Breast epithelium (tissue), 4 donors: Measurements from ENCODE around the gene GPR39. TPM values are rescaled to one million over a fixed set of nuclear protein-coding genes. Genes with fewer than 3 reads are reported as not detected.

ENCODE experiments used
- DNase-seq, 2 donors: peaks; one replicate each; pipeline ENCODE4 v3.0.0-alpha.2; 2019; ENCODE audit warnings: low spot score in 2 of 2
- H3K27ac ChIP-seq, 2 donors: fragments of 200-600 bp; sonication (generic) in 1 of 2; one replicate each; pipeline ENCODE4 v1.5.1; 2016 to 2019; ENCODE audit warnings: mild to moderate bottlenecking in 1 of 2
- H3K27me3 ChIP-seq, 2 donors: fragments of 200-600 bp; sonication (generic) in 1 of 2; one replicate each; pipeline versions ENCODE4 v1.5.1 to v1.6.0; 2017 to 2019; ENCODE audit warnings: control low read depth in 1 of 2, mild to moderate bottlenecking in 1 of 2
- H3K36me3 ChIP-seq: fragments of 200-600 bp; one replicate; pipeline ENCODE4 v1.5.1; 2019
- H3K4me1 ChIP-seq, 2 donors: fragments of 200-600 bp; sonication (generic); one replicate each; pipeline ENCODE4 v1.5.1; 2016 to 2019; ENCODE audit warnings: control low read depth in 1 of 2
- H3K4me3 ChIP-seq, 3 donors: fragments of 200-600 bp; sonication (generic); 1 replicate in 2 of 3; 2 replicates in 1 of 3; pipeline ENCODE4 v1.5.1; 2016 to 2019; ENCODE audit warnings: mild to moderate bottlenecking in 3 of 3, moderate library complexity in 2 of 3
- H3K9me3 ChIP-seq, 2 donors: fragments of 200-600 bp; sonication (generic) in 1 of 2; one replicate each; pipeline ENCODE4 v1.5.1; 2016 to 2019; ENCODE audit warnings: control low read depth in 1 of 2
- POLR2A ChIP-seq: fragments of 450-650 bp; IDR thresholded peaks from one replicate; pipeline ENCODE4 v1.6.1; 2016; ENCODE audit warnings: antibody characterized with exemption, mild to moderate bottlenecking, moderate library complexity
- POLR2AphosphoS5 ChIP-seq, 3 donors: sonication (generic); formaldehyde crosslinking; IDR thresholded peaks; one replicate each; pipeline ENCODE4 v1.6.1; 2017; ENCODE audit warnings: antibody characterized with exemption in 3 of 3
- intact Hi-C: fragments of 100-400 bp; cut with DNase I; formaldehyde crosslinking; loops from one replicate; pipeline ENCODE4 v1.15.1; 2023; ENCODE audit warnings: low total_unique reads
- total RNA-seq, 3 donors: library from RNA; depleted of rRNA; stranded (reverse); fragments of >200 nt; gene quantifications; one replicate each; pipeline ENCODE4 v1.1.0, GENCODE V29; 2016
- TF ChIP-seq, protein P1 (sequence below), 3 donors: fragments of 450-650 bp; IDR thresholded peaks; one replicate each; pipeline ENCODE4 v1.5.1; 2016 to 2017; ENCODE audit warnings: antibody characterized with exemption in 3 of 3, mild to moderate bottlenecking in 3 of 3, moderate library complexity in 3 of 3

GPR39 gene
- total RNA-seq, 3 donors from 2014 or later = 0.16 to 10.4 (median 8.2) TPM

DNA sequence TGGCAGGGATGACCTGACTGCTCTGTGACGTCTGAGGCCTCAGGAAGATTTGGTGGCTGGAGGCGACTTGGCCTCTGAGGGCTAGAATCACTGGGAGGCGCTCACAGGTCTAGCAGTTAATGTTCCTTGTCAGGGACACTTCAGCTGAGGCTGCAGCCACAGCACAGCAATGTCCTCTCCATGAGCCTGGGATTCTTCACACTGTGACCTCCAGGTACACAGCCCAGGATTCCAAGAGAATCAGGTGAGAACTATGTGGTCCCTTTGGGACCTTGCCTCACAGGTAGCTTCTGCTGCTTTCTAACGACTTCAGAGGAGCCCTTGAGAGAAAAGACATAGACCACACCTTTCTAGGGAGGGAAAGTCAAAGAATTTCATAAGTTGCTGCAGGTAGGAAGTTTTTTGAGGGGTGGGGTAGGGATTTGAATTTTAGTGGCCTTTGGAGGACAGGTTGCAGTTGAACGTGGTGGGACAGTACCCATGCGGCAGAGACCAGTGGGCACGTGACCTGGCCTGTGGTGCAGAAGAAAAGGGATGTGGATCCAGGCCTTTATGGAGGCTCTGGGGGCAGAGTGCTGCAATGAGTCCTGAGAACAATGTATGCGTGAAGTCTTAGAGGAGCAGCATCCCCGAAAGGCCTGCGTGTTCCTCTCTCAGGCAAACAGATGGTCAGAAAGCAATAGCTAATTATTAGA is 167.2 kb downstream of the GPR39 start:
- TF ChIP-seq, protein P1, sequence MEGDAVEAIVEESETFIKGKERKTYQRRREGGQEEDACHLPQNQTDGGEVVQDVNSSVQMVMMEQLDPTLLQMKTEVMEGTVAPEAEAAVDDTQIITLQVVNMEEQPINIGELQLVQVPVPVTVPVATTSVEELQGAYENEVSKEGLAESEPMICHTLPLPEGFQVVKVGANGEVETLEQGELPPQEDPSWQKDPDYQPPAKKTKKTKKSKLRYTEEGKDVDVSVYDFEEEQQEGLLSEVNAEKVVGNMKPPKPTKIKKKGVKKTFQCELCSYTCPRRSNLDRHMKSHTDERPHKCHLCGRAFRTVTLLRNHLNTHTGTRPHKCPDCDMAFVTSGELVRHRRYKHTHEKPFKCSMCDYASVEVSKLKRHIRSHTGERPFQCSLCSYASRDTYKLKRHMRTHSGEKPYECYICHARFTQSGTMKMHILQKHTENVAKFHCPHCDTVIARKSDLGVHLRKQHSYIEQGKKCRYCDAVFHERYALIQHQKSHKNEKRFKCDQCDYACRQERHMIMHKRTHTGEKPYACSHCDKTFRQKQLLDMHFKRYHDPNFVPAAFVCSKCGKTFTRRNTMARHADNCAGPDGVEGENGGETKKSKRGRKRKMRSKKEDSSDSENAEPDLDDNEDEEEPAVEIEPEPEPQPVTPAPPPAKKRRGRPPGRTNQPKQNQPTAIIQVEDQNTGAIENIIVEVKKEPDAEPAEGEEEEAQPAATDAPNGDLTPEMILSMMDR (IDR thresholded peaks at IDR 0.05) = no peak
- TF ChIP-seq POLR2AphosphoS5 (IDR thresholded peaks at IDR 0.05) (no peak), POLR2A (no peak)
- intact Hi-C loops = no loop called here
- Histone ChIP-seq H3K9me3 (no peaks in the 10 kb centered on the region), H3K36me3 (no peaks in the 10 kb centered on the region), H3K27me3 (no peaks in the 10 kb centered on the region), H3K4me3 (no peak overlapping the region), H3K27ac (no peak overlapping the region), H3K4me1 (no peaks in the 10 kb centered on the region)
- no peak for DNase-seq

GRCh38 chr2:132584976-132585817 is 168.6 kb downstream of the GPR39 start:
- Histone ChIP-seq H3K27ac (no peak overlapping the region), H3K9me3 (no peaks in the 10 kb centered on the region), H3K36me3 (no peaks in the 10 kb centered on the region), H3K27me3 (no peaks in the 10 kb centered on the region), H3K4me1 (no peaks in the 10 kb centered on the region), H3K4me3 (no peak overlapping the region)
- TF ChIP-seq, protein P1 (IDR thresholded peaks at IDR 0.05) = no peak
- TF ChIP-seq POLR2A (no peak), POLR2AphosphoS5 (IDR thresholded peaks at IDR 0.05) (no peak)
- intact Hi-C loops = no loop called here
- no peak for DNase-seq

DNA sequence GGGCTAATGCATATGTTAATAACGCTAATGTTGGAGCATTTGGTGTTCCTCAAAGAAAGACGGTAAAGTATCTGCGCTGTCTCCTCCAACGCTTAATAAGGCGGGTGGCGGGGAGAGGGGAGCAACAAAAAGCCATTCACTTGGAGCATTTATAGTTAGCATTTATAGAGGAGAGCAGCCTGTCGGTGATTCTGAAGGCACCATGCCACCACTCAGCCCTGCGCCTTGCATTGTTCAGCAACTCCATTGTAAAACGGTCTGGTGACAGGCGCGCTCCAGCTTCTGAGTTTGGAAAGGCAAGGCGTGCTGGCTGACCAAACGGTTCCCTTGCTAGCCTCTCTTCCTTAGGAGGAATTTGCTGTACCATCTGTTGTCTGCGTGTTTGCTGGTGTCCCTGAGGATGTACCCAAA is 169.5 kb downstream of the GPR39 start:
- intact Hi-C loops = no loop called here

DNA sequence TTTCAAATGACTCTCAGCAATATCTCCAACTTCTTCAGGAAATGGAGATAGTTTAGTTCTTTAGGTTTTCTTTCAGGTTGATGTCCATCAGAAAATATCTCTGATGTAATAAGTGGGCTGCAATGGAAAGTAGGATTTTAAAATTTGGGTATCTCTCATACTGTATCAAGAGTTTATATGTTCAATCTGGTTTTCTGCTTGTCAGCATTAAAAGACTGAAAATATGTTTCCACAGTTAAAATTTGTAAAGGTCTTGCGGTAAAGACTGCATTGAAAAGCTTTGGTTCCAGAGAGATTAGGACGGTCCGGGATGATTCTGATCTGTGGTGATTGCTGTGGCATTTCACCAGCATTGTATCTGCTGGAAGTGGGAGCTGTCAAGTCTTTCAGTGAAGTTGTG is 170.2 kb downstream of the GPR39 start:
- no peaks in the 10 kb centered on the region for H3K36me3 ChIP-seq
- no peaks in the 10 kb centered on the region for H3K4me1 ChIP-seq
- no peak for DNase-seq
- no peak overlapping the region for H3K4me3 ChIP-seq
- H3K27me3 ChIP-seq = no peaks in the 10 kb centered on the region
- no peaks in the 10 kb centered on the region for H3K9me3 ChIP-seq
- intact Hi-C loops = no loop called here
- H3K27ac ChIP-seq = no peak overlapping the region
- TF ChIP-seq, protein P1 (IDR thresholded peaks at IDR 0.05) = no peak
- no peak for TF ChIP-seq POLR2A
- TF ChIP-seq POLR2AphosphoS5 (IDR thresholded peaks at IDR 0.05) = no peak

More for the DNA sequence above, 169.5 kb downstream of the GPR39 start:
- Histone ChIP-seq H3K4me1 (no peaks in the 10 kb centered on the region), H3K4me3 (no peak overlapping the region), H3K9me3 (no peaks in the 10 kb centered on the region), H3K27me3 (no peaks in the 10 kb centered on the region), H3K36me3 (no peaks in the 10 kb centered on the region), H3K27ac (no peak overlapping the region)
- TF ChIP-seq POLR2A (no peak), POLR2AphosphoS5 (IDR thresholded peaks at IDR 0.05) (no peak)
- TF ChIP-seq, protein P1 (IDR thresholded peaks at IDR 0.05) = no peak
- no peak for DNase-seq

DNA sequence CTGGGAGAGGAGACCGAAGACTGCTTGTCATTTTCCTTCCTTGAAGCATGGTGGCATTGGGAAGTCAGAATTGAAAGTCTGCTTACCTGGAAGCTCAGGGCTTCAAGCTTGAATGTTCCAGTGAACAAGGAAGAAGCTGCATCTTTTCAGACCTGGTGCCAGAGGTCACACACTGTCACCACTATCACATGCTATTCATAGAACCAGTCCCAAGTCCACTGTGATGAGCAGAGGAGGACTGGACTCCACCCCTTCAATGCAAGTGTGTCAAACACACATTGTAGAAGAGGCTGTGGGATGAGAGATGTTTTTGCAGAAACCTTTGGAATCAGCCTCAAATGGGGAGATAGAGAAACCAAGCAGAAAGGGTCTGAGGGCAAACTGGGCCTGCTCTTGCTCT is 172.0 kb downstream of the GPR39 start:
- no peaks in the 10 kb centered on the region for H3K27me3 ChIP-seq
- H3K4me3 ChIP-seq = no peak overlapping the region
- no peak for TF ChIP-seq POLR2A
- TF ChIP-seq, protein P1 (IDR thresholded peaks at IDR 0.05) = no peak
- TF ChIP-seq POLR2AphosphoS5 (IDR thresholded peaks at IDR 0.05) = no peak
- intact Hi-C loops = no loop called here
- no peak overlapping the region for H3K27ac ChIP-seq
- no peaks in the 10 kb centered on the region for H3K36me3 ChIP-seq
- no peaks in the 10 kb centered on the region for H3K9me3 ChIP-seq
- H3K4me1 ChIP-seq = no peaks in the 10 kb centered on the region
- DNase-seq = no peak
